ENCODE data around the gene RAB28. TPM values are rescaled to one million over a fixed set of nuclear protein-coding genes. Genes with fewer than 3 reads are reported as not detected.

The RAB28 gene
- total RNA-seq, 1 donor from 2014 or later = 13.5 TPM

Other genes starting within 250 kb of the RAB28 start
- gene NKX3-2, start 60.2 kb upstream of the RAB28 start, total RNA-seq (ENCODE audit: insufficient read depth, low replicate concordance) = 0.24 TPM
- gene BOD1L1, start 143.4 kb upstream of the RAB28 start, total RNA-seq (ENCODE audit: insufficient read depth, low replicate concordance) = 43.1 TPM